Loucy (cell line): Measurements from ENCODE around the gene PCDHA2.
A peak's percentile ranks its signal among the peaks of the same experiment; 100 is the strongest.
"Not testable (repeated sequence)": the region's sequence is repeated elsewhere in the genome, so short reads cannot be mapped to it uniquely, and the experiment has no call there.

ENCODE experiments used
- H2AFZ ChIP-seq: fragments of 200-600 bp; sonication (generic); 2 replicates; pipeline ENCODE4 v1.6.0; 2016; ENCODE audit warnings: antibody characterized with exemption, mild to moderate bottlenecking, low read length, moderate library complexity
- H3F3A ChIP-seq: fragments of 200-600 bp; 2 replicates; pipeline ENCODE4 v1.6.0; 2016; ENCODE audit warnings: antibody characterized with exemption, low read depth, mild to moderate bottlenecking
- H3K27me3 ChIP-seq: fragments of 200-600 bp; sonication (generic); 2 replicates; pipeline ENCODE4 v1.6.1; 2014; ENCODE audit warnings: low read length, mild to moderate bottlenecking; ENCODE audit not compliant: insufficient read depth, poor library complexity, severe bottlenecking
- H3K36me3 ChIP-seq: fragments of 200-600 bp; sonication (generic); 2 replicates; pipeline ENCODE4 v1.6.1; 2016; ENCODE audit warnings: low read length; ENCODE audit not compliant: insufficient read depth
- H3K4me1 ChIP-seq: fragments of 200-600 bp; sonication (generic); 2 replicates; pipeline ENCODE4 v1.5.1; 2014; ENCODE audit warnings: low read length, mild to moderate bottlenecking; ENCODE audit not compliant: insufficient read depth, poor library complexity, severe bottlenecking
- H3K4me2 ChIP-seq: fragments of 200-600 bp; sonication (generic); 2 replicates; pipeline ENCODE4 v1.6.0; 2014; ENCODE audit warnings: antibody characterized with exemption, low read length, low read depth, mild to moderate bottlenecking; ENCODE audit not compliant: poor library complexity, severe bottlenecking
- H3K4me3 ChIP-seq: fragments of 200-600 bp; sonication (generic); 2 replicates; pipeline ENCODE4 v1.5.1; 2014; ENCODE audit warnings: low read length, mild to moderate bottlenecking, mixed read lengths; ENCODE audit not compliant: poor library complexity, severe bottlenecking
- H3K79me2 ChIP-seq: fragments of 200-600 bp; sonication (generic); 2 replicates; pipeline ENCODE4 v1.6.1; 2014; ENCODE audit warnings: low read length; ENCODE audit not compliant: insufficient read depth
- H3K9ac ChIP-seq: fragments of 200-600 bp; sonication (generic); 2 replicates; pipeline ENCODE4 v1.6.0; 2014; ENCODE audit warnings: mild to moderate bottlenecking, low read depth, low read length, moderate library complexity; ENCODE audit not compliant: poor library complexity, severe bottlenecking
- H3K9me2 ChIP-seq: fragments of 200-600 bp; sonication (generic); replicated peaks from 2 replicates; pipeline ENCODE4 v1.6.1; 2016; ENCODE audit warnings: low read depth, low read length, mixed read lengths
- H3K9me3 ChIP-seq: fragments of 200-600 bp; sonication (generic); 2 replicates; pipeline ENCODE4 v1.6.1; 2014; ENCODE audit warnings: mild to moderate bottlenecking, antibody characterized with exemption, low read length, low read depth; ENCODE audit not compliant: insufficient read depth
- H4K20me1 ChIP-seq: fragments of 200-600 bp; sonication (generic); 2 replicates; pipeline ENCODE4 v1.6.0; 2014; ENCODE audit warnings: antibody characterized with exemption, low read length, mild to moderate bottlenecking; ENCODE audit not compliant: insufficient read depth, poor library complexity, severe bottlenecking
- EZH2phosphoT487 ChIP-seq: fragments of 200-600 bp; IDR thresholded peaks from 2 replicates; pipeline ENCODE4 v1.6.1; 2018; ENCODE audit warnings: antibody characterized with exemption, mild to moderate bottlenecking, moderate library complexity, borderline replicate concordance
- TF ChIP-seq, protein P1 (sequence below): fragments of 200-600 bp; sonication (generic); conservative IDR thresholded peaks from 2 replicates; pipeline ENCODE4 v1.5.1; 2014; ENCODE audit warnings: mild to moderate bottlenecking, antibody characterized with exemption, low read length

PCDHA2 gene

DNA sequence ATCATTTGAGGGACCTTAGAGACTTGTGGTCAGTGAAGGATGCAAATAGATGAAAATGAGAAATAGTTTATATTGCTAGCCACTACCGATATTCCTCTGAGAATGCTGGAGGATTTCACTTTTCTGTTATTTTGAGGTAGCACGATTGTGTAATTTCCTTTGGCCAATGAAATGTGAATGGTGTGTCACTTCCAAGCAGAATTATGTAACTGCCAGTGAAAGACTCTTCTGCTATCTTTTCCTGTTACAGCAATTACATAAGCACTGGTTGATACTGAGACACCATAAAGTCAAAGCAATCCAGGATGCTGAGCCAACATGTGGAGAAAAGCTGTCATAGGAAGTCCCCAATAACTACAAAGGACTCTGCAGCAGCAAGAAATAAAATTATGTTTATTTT is 3.6 kb upstream of the PCDHA2 start:
- no peak for TF ChIP-seq EZH2phosphoT487
- TF ChIP-seq, protein P1, sequence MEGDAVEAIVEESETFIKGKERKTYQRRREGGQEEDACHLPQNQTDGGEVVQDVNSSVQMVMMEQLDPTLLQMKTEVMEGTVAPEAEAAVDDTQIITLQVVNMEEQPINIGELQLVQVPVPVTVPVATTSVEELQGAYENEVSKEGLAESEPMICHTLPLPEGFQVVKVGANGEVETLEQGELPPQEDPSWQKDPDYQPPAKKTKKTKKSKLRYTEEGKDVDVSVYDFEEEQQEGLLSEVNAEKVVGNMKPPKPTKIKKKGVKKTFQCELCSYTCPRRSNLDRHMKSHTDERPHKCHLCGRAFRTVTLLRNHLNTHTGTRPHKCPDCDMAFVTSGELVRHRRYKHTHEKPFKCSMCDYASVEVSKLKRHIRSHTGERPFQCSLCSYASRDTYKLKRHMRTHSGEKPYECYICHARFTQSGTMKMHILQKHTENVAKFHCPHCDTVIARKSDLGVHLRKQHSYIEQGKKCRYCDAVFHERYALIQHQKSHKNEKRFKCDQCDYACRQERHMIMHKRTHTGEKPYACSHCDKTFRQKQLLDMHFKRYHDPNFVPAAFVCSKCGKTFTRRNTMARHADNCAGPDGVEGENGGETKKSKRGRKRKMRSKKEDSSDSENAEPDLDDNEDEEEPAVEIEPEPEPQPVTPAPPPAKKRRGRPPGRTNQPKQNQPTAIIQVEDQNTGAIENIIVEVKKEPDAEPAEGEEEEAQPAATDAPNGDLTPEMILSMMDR, result no peak
- no peak overlapping the region for H3K4me3 ChIP-seq
- no peaks in the 10 kb centered on the region for H3F3A ChIP-seq
- no peak overlapping the region for H3K9ac ChIP-seq
- no peaks in the 10 kb centered on the region for H3K9me2 ChIP-seq
- no peaks in the 10 kb centered on the region for H3K9me3 ChIP-seq
- H2AFZ ChIP-seq, result no peak overlapping the region
- no peak overlapping the region for H3K4me2 ChIP-seq
- H3K79me2 ChIP-seq, result no peaks in the 10 kb centered on the region
- no peaks in the 10 kb centered on the region for H3K4me1 ChIP-seq
- no peaks in the 10 kb centered on the region for H4K20me1 ChIP-seq
- no peaks in the 10 kb centered on the region for H3K27me3 ChIP-seq
- H3K36me3 ChIP-seq, result no peaks in the 10 kb centered on the region

DNA sequence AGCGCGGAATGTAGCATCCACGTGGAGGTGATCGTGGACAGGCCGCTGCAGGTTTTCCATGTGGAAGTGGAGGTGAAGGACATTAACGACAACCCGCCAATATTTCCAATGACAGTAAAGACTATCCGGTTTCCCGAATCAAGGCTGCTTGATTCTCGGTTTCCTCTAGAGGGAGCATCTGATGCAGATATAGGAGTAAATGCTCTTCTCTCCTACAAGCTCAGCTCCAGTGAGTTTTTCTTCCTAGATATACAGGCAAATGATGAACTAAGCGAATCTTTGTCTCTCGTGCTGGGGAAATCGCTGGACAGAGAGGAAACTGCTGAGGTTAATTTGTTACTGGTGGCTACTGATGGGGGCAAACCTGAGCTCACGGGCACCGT is 598 bp downstream of the PCDHA2 start:
- no peak overlapping the region for H3K9ac ChIP-seq
- no peaks in the 10 kb centered on the region for H3K79me2 ChIP-seq
- no peaks in the 10 kb centered on the region for H3K36me3 ChIP-seq
- no peaks in the 10 kb centered on the region for H3K9me2 ChIP-seq
- H4K20me1 ChIP-seq, result no peaks in the 10 kb centered on the region
- H2AFZ ChIP-seq, result no peak overlapping the region
- no peaks in the 10 kb centered on the region for H3F3A ChIP-seq
- H3K4me2 ChIP-seq, result no peak overlapping the region
- H3K4me1 ChIP-seq, result no peaks in the 10 kb centered on the region
- H3K27me3 ChIP-seq, result no peaks in the 10 kb centered on the region
- TF ChIP-seq, protein P1, result 0 out of 2 replicates have a peak, but pooled peaks have one; percentile 7
- TF ChIP-seq EZH2phosphoT487, result no peak
- H3K9me3 ChIP-seq, result no peaks in the 10 kb centered on the region
- no peak overlapping the region for H3K4me3 ChIP-seq

DNA sequence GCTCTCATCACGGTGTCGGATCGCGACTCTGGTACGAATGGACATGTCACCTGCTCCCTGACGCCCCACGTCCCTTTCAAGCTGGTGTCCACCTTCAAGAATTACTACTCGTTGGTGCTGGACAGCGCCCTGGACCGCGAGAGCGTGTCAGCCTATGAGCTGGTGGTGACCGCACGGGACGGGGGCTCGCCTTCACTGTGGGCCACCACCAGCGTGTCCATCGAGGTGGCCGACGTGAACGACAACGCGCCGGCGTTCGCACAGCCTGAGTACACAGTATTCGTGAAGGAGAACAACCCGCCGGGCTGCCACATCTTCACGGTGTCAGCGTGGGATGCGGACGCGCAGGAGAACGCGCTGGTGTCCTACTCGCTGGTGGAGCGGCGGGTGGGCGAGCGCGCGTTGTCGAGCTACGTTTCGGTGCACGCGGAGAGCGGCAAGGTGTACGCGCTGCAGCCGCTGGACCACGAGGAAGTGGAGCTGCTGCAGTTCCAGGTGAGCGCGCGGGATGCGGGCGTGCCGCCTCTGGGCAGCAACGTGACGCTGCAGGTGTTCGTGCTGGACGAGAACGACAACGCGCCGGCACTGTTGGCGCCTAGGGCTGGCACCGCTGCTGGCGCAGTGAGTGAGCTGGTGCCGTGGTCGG is 1.5 kb downstream of the PCDHA2 start:
- H3K4me2 ChIP-seq, H3K27me3 ChIP-seq, H3K79me2 ChIP-seq, H4K20me1 ChIP-seq, H3K9me3 ChIP-seq, H3K36me3 ChIP-seq, H3K4me3 ChIP-seq, H3F3A ChIP-seq, H3K9ac ChIP-seq, H3K4me1 ChIP-seq, H2AFZ ChIP-seq, H3K9me2 ChIP-seq: not testable (repeated sequence)

DNA sequence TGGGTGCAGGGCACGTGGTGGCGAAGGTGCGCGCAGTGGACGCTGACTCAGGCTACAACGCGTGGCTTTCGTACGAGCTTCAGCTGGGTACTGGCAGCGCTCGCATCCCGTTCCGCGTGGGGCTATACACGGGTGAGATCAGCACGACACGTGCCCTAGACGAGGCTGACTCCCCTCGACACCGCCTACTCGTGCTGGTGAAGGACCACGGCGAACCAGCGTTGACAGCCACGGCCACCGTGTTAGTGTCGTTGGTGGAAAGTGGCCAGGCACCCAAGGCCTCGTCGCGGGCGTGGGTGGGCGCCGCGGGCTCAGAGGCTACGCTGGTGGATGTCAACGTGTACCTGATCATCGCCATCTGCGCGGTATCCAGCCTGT is 2.1 kb downstream of the PCDHA2 start:
- no peak overlapping the region for H3K4me2 ChIP-seq
- no peaks in the 10 kb centered on the region for H3K9me2 ChIP-seq
- H3K9ac ChIP-seq, result no peak overlapping the region
- H3K4me1 ChIP-seq, result no peaks in the 10 kb centered on the region
- no peaks in the 10 kb centered on the region for H3K9me3 ChIP-seq
- H4K20me1 ChIP-seq, result no peaks in the 10 kb centered on the region
- no peaks in the 10 kb centered on the region for H3K27me3 ChIP-seq
- H2AFZ ChIP-seq, result no peak overlapping the region
- H3K4me3 ChIP-seq, result no peak overlapping the region
- H3K79me2 ChIP-seq, result no peaks in the 10 kb centered on the region
- no peaks in the 10 kb centered on the region for H3F3A ChIP-seq
- no peak for TF ChIP-seq EZH2phosphoT487
- TF ChIP-seq, protein P1, result no peak
- H3K36me3 ChIP-seq, result no peaks in the 10 kb centered on the region
